HepG2 (cell line): ENCODE results near the gene HEPACAM. TPM values are rescaled to one million over a fixed set of nuclear protein-coding genes. Genes with fewer than 3 reads are reported as not detected.

Experiments
- ATAC-seq: fragments of 200-7000 bp; cut with Tn5 transposase; 3 replicates; pipeline ENCODE4 v1.9.1; 2020; ENCODE audit warnings: mild to moderate bottlenecking, moderate library complexity
- BruUV-seq: library from RNA; stranded (reverse); fragments of 400-500 nt; replicated peaks from 2 replicates; lab custom pipeline; 2021; lab: Mats Ljungman, UMichigan
- CTCF ChIA-PET: fragments of 300-600 bp; formaldehyde crosslinking; extraction: SDS; loops from one replicate; lab custom pipeline; 2021; ENCODE audit warnings: low total read pairs, inconsistent platforms, low intra/inter-chr PET ratio; lab: Yijun Ruan, JAX
- POLR2A ChIA-PET: fragments of 350-600 bp; sonication (Branson Sonifier 250); formaldehyde crosslinking; loops from one replicate; lab custom pipeline; 2020; ENCODE audit warnings: antibody characterized with exemption, inconsistent platforms; lab: Yijun Ruan, JAX
- DNase-seq: peaks from one replicate; pipeline ENCODE4 v3.0.0-alpha.2; 2015; ENCODE audit warnings: low spot score
- FAIRE-seq: peaks from 3 replicates; lab custom pipeline; 2011; peaks lifted over from hg19 to GRCh38; lab: Jason Lieb, UNC
- H2AFZ ChIP-seq: one replicate; pipeline ENCODE4 v1.6.1; 2011; ENCODE audit warnings: low read length, inconsistent platforms
- H3K27ac ChIP-seq: fragments of 300-600 bp; 3 replicates; pipeline ENCODE4 v1.8.0; 2011; ENCODE audit warnings: mixed run types, mild to moderate bottlenecking, mixed read lengths, low read length, inconsistent platforms; ENCODE audit not compliant: insufficient read depth; ENCODE audit errors: extremely low read length
- H3K27me3 ChIP-seq, 2 experiments: fragments of 200-600 bp in 1 of 2; 2 replicates in 1 of 2; 3 replicates in 1 of 2; pipeline versions ENCODE4 v1.6.0 to v1.8.0; 2011; ENCODE audit warnings: low read length in 2 of 2, mild to moderate bottlenecking in 2 of 2, moderate library complexity in 2 of 2, inconsistent platforms in 1 of 2; ENCODE audit not compliant: insufficient read depth in 2 of 2, control insufficient read depth in 1 of 2
- H3K36me3 ChIP-seq, 2 experiments: fragments of 200-600 bp in 1 of 2; replicated peaks in 1 of 2; 2 replicates in 1 of 2; 3 replicates in 1 of 2; pipeline versions ENCODE4 v1.5.1 to v1.8.0; 2011; ENCODE audit warnings: low read length in 2 of 2, inconsistent platforms in 1 of 2; ENCODE audit not compliant: insufficient read depth in 2 of 2, control insufficient read depth in 1 of 2
- H3K4me1 ChIP-seq: 2 replicates; pipeline ENCODE4 v1.5.1; 2012; ENCODE audit warnings: low read length, inconsistent platforms; ENCODE audit not compliant: insufficient read depth
- H3K4me2 ChIP-seq: 2 replicates; pipeline ENCODE4 v1.6.0; 2011; ENCODE audit warnings: low read depth, low read length, inconsistent platforms
- H3K4me3 ChIP-seq, 3 experiments: fragments of 200-600 bp in 1 of 3; sonication (generic), shearing (Covaris generic) in 1 of 3; replicated peaks in 1 of 3; 2 replicates each; pipeline ENCODE4 v1.5.1; 2011 to 2016; ENCODE audit warnings: low read length in 3 of 3, inconsistent platforms in 2 of 3, low read depth in 2 of 3, mild to moderate bottlenecking in 2 of 3, control low read depth in 1 of 3, mixed read lengths in 1 of 3; ENCODE audit not compliant: insufficient read depth in 1 of 3
- H3K79me2 ChIP-seq: one replicate; pipeline ENCODE4 v1.6.1; 2011; ENCODE audit warnings: low read length, inconsistent platforms; ENCODE audit not compliant: insufficient read depth
- H3K9ac ChIP-seq: 2 replicates; pipeline ENCODE4 v1.6.0; 2011; ENCODE audit warnings: mild to moderate bottlenecking, low read depth, low read length, inconsistent platforms; ENCODE audit not compliant: insufficient read depth
- H3K9me3 ChIP-seq: 2 replicates; pipeline ENCODE4 v1.5.1; 2012; ENCODE audit warnings: mild to moderate bottlenecking, low read length
- H4K20me1 ChIP-seq: 2 replicates; pipeline ENCODE4 v1.6.0; 2011; ENCODE audit warnings: inconsistent platforms, mild to moderate bottlenecking, low read length, moderate library complexity; ENCODE audit not compliant: insufficient read depth
- TGIF2 ChIP-seq: IDR thresholded peaks from 2 replicates; pipeline ENCODE4 v1.6.1; 2016; ENCODE audit warnings: control low read depth, missing compliant biosample characterization
- in situ Hi-C: cut with HindIII; loops from 2 replicates; pipeline ENCODE4 v1.10.0; 2017; ENCODE audit warnings: low pct_unique_long_range_greater_than_20kb; ENCODE audit not compliant: extremely low pct_ligation_motif_present
- intact Hi-C: fragments of 100-400 bp; cut with micrococcal nuclease; formaldehyde crosslinking; loops from one replicate; pipeline ENCODE4 v1.10.0; 2022; ENCODE audit not compliant: unreplicated experiment
- polyA plus RNA-seq, 8 experiments: library from polyadenylated mRNA; depleted of rRNA in 3 of 8; stranded (reverse) in 7 of 8; unstranded in 1 of 8; fragments of >200 nt; fragmentation: Illumina TruSeq in 4 of 8; extraction: Trizol in 4 of 8; gene quantifications; 2 replicates each; pipeline versions ENCODE4 v1.2.1 to v1.2.3, GENCODE V29; 2011 to 2016; ENCODE audit warnings: low read depth in 4 of 8, missing spikeins in 1 of 8, mixed read lengths in 1 of 8; ENCODE audit not compliant: insufficient read depth in 1 of 8
- total RNA-seq, 5 experiments: library from RNA; depleted of rRNA; stranded (reverse); fragments of >200 nt; fragmentation: Illumina TruSeq; extraction: Trizol; gene quantifications; 2 replicates each; pipeline ENCODE4 v1.2.3, GENCODE V29; 2016; ENCODE audit warnings: low read depth in 1 of 5
- TF ChIP-seq, protein P1 (sequence below), 2 experiments: fragments of 450-650 bp in 1 of 2; sonication (generic) in 1 of 2; formaldehyde crosslinking; IDR thresholded peaks; 2 replicates each; pipeline versions ENCODE4 v1.5.0 to v1.8.0; 2020 to 2022; ENCODE audit warnings: mild to moderate bottlenecking in 1 of 2, missing genetic modification reagents in 1 of 2
- TF ChIP-seq, protein P2 (sequence below): sonication (generic); formaldehyde crosslinking; IDR thresholded peaks from 2 replicates; pipeline ENCODE4 v1.4.0; 2020; ENCODE audit warnings: missing genetic modification reagents
- TF ChIP-seq, protein P3 (sequence below): sonication (generic); formaldehyde crosslinking; IDR thresholded peaks from 2 replicates; pipeline ENCODE4 v1.5.0; 2020; ENCODE audit warnings: mild to moderate bottlenecking, missing genetic modification reagents, moderate library complexity
- TF ChIP-seq, protein P4 (sequence below): sonication (generic); formaldehyde crosslinking; IDR thresholded peaks from 2 replicates; pipeline ENCODE4 v1.5.1; 2020; ENCODE audit warnings: mild to moderate bottlenecking, missing genetic modification reagents, moderate library complexity

The HEPACAM gene
- total and polyA plus RNA-seq, 2 of the 13 experiments (the other 11 are each of a cell fraction or from before 2014, with no cell fraction given), result 66.9 to 121 TPM

DNA sequence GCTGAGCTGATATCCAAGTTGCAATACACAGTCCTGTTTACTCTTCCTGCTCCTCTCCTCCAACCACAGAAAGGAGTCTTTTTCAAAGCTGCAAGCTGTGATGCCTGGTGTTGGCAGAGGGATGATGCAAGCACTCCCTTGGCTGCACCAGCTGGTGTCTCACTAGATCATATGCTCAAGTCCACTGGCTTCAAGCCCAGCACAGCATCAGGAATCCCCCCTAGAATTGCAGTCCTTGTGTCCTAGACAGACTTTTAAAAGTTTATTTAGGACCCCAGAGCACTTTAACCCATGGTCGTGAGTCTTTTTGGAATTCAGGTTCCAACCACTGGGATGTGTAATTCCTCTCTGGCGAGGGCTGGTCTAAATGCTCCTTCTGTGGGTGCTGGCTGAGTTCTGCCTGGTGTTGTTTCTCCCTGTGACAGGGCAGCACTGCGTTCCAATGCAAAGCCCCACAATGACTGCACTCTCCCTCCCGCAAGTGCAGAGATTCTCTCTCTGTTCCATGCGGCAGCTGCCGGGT is 18.7 kb downstream of the HEPACAM start (continued):
- TF ChIP-seq, protein P1, sequence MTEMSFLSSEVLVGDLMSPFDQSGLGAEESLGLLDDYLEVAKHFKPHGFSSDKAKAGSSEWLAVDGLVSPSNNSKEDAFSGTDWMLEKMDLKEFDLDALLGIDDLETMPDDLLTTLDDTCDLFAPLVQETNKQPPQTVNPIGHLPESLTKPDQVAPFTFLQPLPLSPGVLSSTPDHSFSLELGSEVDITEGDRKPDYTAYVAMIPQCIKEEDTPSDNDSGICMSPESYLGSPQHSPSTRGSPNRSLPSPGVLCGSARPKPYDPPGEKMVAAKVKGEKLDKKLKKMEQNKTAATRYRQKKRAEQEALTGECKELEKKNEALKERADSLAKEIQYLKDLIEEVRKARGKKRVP (CRISPR knock-in tag; IDR thresholded peaks at IDR 0.05), result peak in 1 of 2 experiments; percentile 93; a peak in 2 of 4 replicates
- TF ChIP-seq, protein P2, sequence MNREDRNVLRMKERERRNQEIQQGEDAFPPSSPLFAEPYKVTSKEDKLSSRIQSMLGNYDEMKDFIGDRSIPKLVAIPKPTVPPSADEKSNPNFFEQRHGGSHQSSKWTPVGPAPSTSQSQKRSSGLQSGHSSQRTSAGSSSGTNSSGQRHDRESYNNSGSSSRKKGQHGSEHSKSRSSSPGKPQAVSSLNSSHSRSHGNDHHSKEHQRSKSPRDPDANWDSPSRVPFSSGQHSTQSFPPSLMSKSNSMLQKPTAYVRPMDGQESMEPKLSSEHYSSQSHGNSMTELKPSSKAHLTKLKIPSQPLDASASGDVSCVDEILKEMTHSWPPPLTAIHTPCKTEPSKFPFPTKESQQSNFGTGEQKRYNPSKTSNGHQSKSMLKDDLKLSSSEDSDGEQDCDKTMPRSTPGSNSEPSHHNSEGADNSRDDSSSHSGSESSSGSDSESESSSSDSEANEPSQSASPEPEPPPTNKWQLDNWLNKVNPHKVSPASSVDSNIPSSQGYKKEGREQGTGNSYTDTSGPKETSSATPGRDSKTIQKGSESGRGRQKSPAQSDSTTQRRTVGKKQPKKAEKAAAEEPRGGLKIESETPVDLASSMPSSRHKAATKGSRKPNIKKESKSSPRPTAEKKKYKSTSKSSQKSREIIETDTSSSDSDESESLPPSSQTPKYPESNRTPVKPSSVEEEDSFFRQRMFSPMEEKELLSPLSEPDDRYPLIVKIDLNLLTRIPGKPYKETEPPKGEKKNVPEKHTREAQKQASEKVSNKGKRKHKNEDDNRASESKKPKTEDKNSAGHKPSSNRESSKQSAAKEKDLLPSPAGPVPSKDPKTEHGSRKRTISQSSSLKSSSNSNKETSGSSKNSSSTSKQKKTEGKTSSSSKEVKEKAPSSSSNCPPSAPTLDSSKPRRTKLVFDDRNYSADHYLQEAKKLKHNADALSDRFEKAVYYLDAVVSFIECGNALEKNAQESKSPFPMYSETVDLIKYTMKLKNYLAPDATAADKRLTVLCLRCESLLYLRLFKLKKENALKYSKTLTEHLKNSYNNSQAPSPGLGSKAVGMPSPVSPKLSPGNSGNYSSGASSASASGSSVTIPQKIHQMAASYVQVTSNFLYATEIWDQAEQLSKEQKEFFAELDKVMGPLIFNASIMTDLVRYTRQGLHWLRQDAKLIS (CRISPR knock-in tag), result no peak
- TF ChIP-seq, protein P3, sequence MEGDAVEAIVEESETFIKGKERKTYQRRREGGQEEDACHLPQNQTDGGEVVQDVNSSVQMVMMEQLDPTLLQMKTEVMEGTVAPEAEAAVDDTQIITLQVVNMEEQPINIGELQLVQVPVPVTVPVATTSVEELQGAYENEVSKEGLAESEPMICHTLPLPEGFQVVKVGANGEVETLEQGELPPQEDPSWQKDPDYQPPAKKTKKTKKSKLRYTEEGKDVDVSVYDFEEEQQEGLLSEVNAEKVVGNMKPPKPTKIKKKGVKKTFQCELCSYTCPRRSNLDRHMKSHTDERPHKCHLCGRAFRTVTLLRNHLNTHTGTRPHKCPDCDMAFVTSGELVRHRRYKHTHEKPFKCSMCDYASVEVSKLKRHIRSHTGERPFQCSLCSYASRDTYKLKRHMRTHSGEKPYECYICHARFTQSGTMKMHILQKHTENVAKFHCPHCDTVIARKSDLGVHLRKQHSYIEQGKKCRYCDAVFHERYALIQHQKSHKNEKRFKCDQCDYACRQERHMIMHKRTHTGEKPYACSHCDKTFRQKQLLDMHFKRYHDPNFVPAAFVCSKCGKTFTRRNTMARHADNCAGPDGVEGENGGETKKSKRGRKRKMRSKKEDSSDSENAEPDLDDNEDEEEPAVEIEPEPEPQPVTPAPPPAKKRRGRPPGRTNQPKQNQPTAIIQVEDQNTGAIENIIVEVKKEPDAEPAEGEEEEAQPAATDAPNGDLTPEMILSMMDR (CRISPR knock-in tag), result peak; percentile 42

DNA sequence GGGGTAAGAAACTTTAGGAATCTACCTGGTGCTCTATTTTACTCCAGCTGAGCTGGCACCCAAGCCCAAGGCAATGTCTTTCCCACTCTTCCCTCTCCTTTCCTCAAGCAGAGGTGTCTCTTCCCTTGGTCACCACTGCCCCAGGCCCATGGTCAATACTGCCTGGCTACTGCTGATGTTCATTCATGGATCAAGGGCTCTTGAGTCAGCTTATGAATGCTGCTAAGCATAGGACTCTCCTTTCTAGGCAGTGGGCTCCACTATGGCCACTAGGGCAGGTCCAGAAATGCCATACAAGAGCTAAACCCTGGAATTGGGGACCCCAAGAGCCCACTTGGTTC is 19.5 kb downstream of the HEPACAM start:
- ATAC-seq (peak; percentile 60), FAIRE-seq (no peak), DNase-seq (no peak)
- Histone ChIP-seq H3K4me3 (no peak overlapping the region), H3K36me3 (peaks cover 0 to 1% of the 10 kb centered on the region in 2 experiments; a peak in 2 of 5 replicates), H3K4me1 (peaks cover 19% of the 10 kb centered on the region), H3K9ac (no peak overlapping the region), H3K27ac (no peak overlapping the region), H2AFZ (no peak overlapping the region), H3K4me2 (no peak overlapping the region), H3K9me3 (peaks cover 11% of the 10 kb centered on the region), H3K79me2 (no peaks in the 10 kb centered on the region), H3K27me3 (no peaks in the 10 kb centered on the region), H4K20me1 (no peaks in the 10 kb centered on the region)
- ChIA-PET CTCF (no interaction called here), POLR2A (interaction anchor here (1.4 kb wide), 1 partner anchor 38 kb away, joined by 3 read pairs; the partner anchor contains the start of gene CCDC15)
- intact Hi-C loops (no loop called here), in situ Hi-C loops (no loop called here)
- no TSS peak for BruUV-seq
- no peak for TF ChIP-seq TGIF2 (CRISPR knock-in tag)
- TF ChIP-seq, protein P4, sequence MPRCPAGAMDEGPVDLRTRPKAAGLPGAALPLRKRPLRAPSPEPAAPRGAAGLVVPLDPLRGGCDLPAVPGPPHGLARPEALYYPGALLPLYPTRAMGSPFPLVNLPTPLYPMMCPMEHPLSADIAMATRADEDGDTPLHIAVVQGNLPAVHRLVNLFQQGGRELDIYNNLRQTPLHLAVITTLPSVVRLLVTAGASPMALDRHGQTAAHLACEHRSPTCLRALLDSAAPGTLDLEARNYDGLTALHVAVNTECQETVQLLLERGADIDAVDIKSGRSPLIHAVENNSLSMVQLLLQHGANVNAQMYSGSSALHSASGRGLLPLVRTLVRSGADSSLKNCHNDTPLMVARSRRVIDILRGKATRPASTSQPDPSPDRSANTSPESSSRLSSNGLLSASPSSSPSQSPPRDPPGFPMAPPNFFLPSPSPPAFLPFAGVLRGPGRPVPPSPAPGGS (CRISPR knock-in tag), result no peak
